ENCODE data around the gene SCFD2.

Gene SCFD2

GRCh38 chr4:52984462-52984881, 381.4 kb downstream of the SCFD2 start:
- no peak for DNase-seq (ENCODE audit: low read depth)

GRCh38 chr4:52983563-52984303, 382.1 kb downstream of the SCFD2 start:
- no peak for DNase-seq (ENCODE audit: low read depth)

GRCh38 chr4:52982946-52983340, 382.9 kb downstream of the SCFD2 start:
- no peak for DNase-seq (ENCODE audit: low read depth)

- DNase-seq (ENCODE audit: low read depth), result no peak
These were observed 383.5 kb downstream of the SCFD2 start for GRCh38 chr4:52982255-52982945.

GRCh38 chr4:52979821-52980590, 385.9 kb downstream of the SCFD2 start:
- DNase-seq (ENCODE audit: low read depth), result no peak

- DNase-seq (ENCODE audit: low read depth), result no peak
These were observed 386.8 kb downstream of the SCFD2 start for GRCh38 chr4:52979020-52979419.

- no peak for DNase-seq (ENCODE audit: low read depth)
These were observed 388.6 kb downstream of the SCFD2 start for GRCh38 chr4:52977252-52977651.

- DNase-seq (ENCODE audit: low read depth), result no peak
These were observed 389.2 kb downstream of the SCFD2 start for GRCh38 chr4:52976523-52977230.

- DNase-seq (ENCODE audit: low read depth), result no peak
These were observed 397.2 kb downstream of the SCFD2 start for GRCh38 chr4:52968691-52969090.

- no peak for DNase-seq (ENCODE audit: low read depth)
These were observed 397.6 kb downstream of the SCFD2 start for GRCh38 chr4:52968241-52968640.

- DNase-seq (ENCODE audit: low read depth), result no peak
These were observed 399.1 kb downstream of the SCFD2 start for GRCh38 chr4:52966781-52967180.

GRCh38 chr4:52966172-52966571, 399.7 kb downstream of the SCFD2 start:
- no peak for DNase-seq (ENCODE audit: low read depth)

GRCh38 chr4:52964561-52965101, 401.2 kb downstream of the SCFD2 start:
- DNase-seq (ENCODE audit: low read depth), result no peak

- DNase-seq (ENCODE audit: low read depth), result no peak
These were observed 401.9 kb downstream of the SCFD2 start for GRCh38 chr4:52964011-52964410.

- no peak for DNase-seq (ENCODE audit: low read depth)
These were observed 403.1 kb downstream of the SCFD2 start for GRCh38 chr4:52962721-52963120.

GRCh38 chr4:52961666-52962412, 404.0 kb downstream of the SCFD2 start:
- no peak for DNase-seq (ENCODE audit: low read depth)

- no peak for DNase-seq (ENCODE audit: low read depth)
These were observed 406.3 kb downstream of the SCFD2 start for GRCh38 chr4:52959541-52959940.

GRCh38 chr4:52957835-52958631, 407.8 kb downstream of the SCFD2 start:
- DNase-seq (ENCODE audit: low read depth), result no peak

GRCh38 chr4:52957220-52957686, 408.6 kb downstream of the SCFD2 start:
- DNase-seq (ENCODE audit: low read depth), result no peak

- DNase-seq (ENCODE audit: low read depth), result no peak
These were observed 409.2 kb downstream of the SCFD2 start for GRCh38 chr4:52956691-52957090.
